B cell (primary cell): ENCODE results near the gene ZNF408.

Experiments
- CTCF ChIP-seq: fragments of 200-600 bp; IDR thresholded peaks from one replicate; pipeline ENCODE4 v1.8.0; 2022; ENCODE audit warnings: antibody characterized with exemption, mild to moderate bottlenecking
- EZH2 ChIP-seq: IDR thresholded peaks from 2 replicates; pipeline ENCODE4 v1.6.1; 2012; ENCODE audit warnings: borderline replicate concordance, low read depth, mild to moderate bottlenecking, moderate library complexity, low read length; ENCODE audit not compliant: insufficient read depth, poor library complexity, severe bottlenecking

GRCh38 chr11:46736615-46737014 lies 35.8 kb downstream of the ZNF408 start:
- TF ChIP-seq CTCF (no peak), EZH2 (no peak)
